ENCODE results near the gene LRRC37B. TPM values are rescaled to one million over a fixed set of nuclear protein-coding genes. Genes with fewer than 3 reads are reported as not detected.

Gene LRRC37B
- total RNA-seq, 4 donors from 2014 or later = 14.7 to 22.4 (median 16.8) TPM

DNA sequence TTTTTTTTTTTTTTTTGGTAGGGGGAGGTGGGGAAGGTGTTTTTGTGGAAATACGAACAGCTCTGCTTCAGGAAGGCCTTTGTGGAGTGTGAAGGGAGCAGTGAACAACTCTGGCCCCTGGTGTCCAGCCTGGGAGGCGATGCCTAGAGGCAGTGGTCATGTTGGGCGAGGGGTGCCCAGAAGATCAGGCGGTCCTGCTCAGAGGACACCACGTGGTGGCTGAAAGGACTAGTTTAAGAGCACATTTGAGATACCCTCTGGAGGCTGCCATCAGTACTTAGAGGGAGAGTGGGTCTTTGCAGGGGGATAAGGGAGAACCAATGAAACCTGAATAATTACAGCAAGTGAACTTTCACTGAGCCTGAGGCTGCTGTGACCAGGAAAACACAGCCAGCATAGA lies 95.0 kb downstream of the LRRC37B start:
- TF ChIP-seq, protein P1, sequence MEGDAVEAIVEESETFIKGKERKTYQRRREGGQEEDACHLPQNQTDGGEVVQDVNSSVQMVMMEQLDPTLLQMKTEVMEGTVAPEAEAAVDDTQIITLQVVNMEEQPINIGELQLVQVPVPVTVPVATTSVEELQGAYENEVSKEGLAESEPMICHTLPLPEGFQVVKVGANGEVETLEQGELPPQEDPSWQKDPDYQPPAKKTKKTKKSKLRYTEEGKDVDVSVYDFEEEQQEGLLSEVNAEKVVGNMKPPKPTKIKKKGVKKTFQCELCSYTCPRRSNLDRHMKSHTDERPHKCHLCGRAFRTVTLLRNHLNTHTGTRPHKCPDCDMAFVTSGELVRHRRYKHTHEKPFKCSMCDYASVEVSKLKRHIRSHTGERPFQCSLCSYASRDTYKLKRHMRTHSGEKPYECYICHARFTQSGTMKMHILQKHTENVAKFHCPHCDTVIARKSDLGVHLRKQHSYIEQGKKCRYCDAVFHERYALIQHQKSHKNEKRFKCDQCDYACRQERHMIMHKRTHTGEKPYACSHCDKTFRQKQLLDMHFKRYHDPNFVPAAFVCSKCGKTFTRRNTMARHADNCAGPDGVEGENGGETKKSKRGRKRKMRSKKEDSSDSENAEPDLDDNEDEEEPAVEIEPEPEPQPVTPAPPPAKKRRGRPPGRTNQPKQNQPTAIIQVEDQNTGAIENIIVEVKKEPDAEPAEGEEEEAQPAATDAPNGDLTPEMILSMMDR (IDR thresholded peaks at IDR 0.05; ENCODE audit: low read depth) = no peak

DNA sequence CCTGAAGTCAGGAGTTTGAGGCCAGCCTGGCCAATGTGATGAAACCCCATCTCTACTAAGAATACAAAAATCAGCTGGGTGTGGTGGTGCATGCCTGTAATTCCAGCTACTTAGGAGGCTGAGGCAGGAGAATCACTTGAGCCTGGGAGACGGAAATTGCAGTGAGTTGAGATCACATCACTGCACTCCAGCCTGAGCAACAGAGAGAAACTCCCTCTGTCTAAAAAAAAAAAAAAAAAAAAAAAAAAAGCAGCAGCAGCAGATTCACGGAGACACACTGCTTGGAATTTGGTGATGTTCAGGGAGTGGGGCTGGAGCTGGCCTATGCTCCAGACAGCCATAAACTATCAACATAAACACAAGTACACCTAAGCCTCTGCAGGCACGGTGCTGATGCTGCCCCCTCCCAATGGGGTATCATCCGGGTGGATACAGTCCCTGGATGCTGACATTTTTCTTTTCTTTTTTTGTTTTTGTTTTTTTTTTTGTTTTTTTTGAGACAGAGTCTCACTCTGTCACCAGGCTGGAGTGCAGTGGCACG lies 95.5 kb downstream of the LRRC37B start:
- TF ChIP-seq, protein P1 (IDR thresholded peaks at IDR 0.05; ENCODE audit: low read depth) = no peak

Small RNA genes within 50 kb of the gene (small RNA-seq; reads per million reads assigned to genes)
- not detected for gene AC090616.4
- gene RNA5SP437 = not detected

Other genes with a start within 250 kb of the LRRC37B start
- gene COPRS, start 148.1 kb upstream of the LRRC37B start, total RNA-seq = 10 to 100 TPM; 59.0 to 82.7 (median 62.6) TPM
- gene UTP6, start 105.7 kb upstream of the LRRC37B start, total RNA-seq = 10 to 100 TPM; 21.7 to 32.5 (median 28.7) TPM
- gene SUZ12, start 70.4 kb upstream of the LRRC37B start, total RNA-seq = 10 to 100 TPM; 17.5 to 42.1 (median 19.7) TPM
- gene RHOT1, start 135.1 kb downstream of the LRRC37B start, total RNA-seq = 100 to 1,000 TPM in 1 of 4 donors, 10 to 100 TPM in 3; 56.6 to 112 (median 67.5) TPM

Data from subcutaneous adipose tissue (tissue), 4 donors.